HepG2 (cell line): ENCODE results near the gene CCDC73. TPM values are rescaled to one million over a fixed set of nuclear protein-coding genes. Genes with fewer than 3 reads are reported as not detected.
A peak's percentile ranks its signal among the peaks of the same experiment; 100 is the strongest.

Experiments
- CCAR2 ChIP-seq: fragments of 200-400 bp; formaldehyde crosslinking; optimal IDR thresholded peaks from 2 replicates; pipeline ENCODE3; 2018; ENCODE audit warnings: low read depth, mild to moderate bottlenecking, low read length, moderate library complexity
- DR1 ChIP-seq: sonication (generic); formaldehyde crosslinking; IDR thresholded peaks from 2 replicates; pipeline ENCODE4 v1.8.0; 2021; ENCODE audit warnings: mild to moderate bottlenecking, missing genetic modification reagents, inconsistent platforms
- DRAP1 ChIP-seq: IDR thresholded peaks from 2 replicates; pipeline ENCODE4 v1.6.1; 2016; ENCODE audit warnings: missing genetic modification reagents, missing compliant biosample characterization
- GATA4 ChIP-seq: sonication (generic); IDR thresholded peaks from 2 replicates; pipeline ENCODE4 v1.6.1; 2016; ENCODE audit warnings: antibody characterized with exemption, low read depth, borderline replicate concordance
- MAZ ChIP-seq, 2 experiments: sonication (generic) in 1 of 2; formaldehyde crosslinking in 1 of 2; IDR thresholded peaks; 2 replicates each; pipeline versions ENCODE4 v1.5.0 to v1.6.1; 2012 to 2020; ENCODE audit warnings: low read depth in 2 of 2, mild to moderate bottlenecking in 2 of 2, borderline replicate concordance in 1 of 2, improper control_type of control experiment in 1 of 2, low read length in 1 of 2, missing genetic modification reagents in 1 of 2, moderate library complexity in 1 of 2
- NR0B2 ChIP-seq: sonication (generic); formaldehyde crosslinking; IDR thresholded peaks from 2 replicates; pipeline ENCODE4 v1.4.0; 2020; ENCODE audit warnings: mild to moderate bottlenecking, missing genetic modification reagents
- RFX5 ChIP-seq: IDR thresholded peaks from 2 replicates; pipeline ENCODE4 v1.6.1; 2011; ENCODE audit warnings: low read depth, low read length, improper control_type of control experiment
- TBL1XR1 ChIP-seq: fragments of 150-350 bp; IDR thresholded peaks from 2 replicates; pipeline ENCODE4 v1.6.1; 2014; ENCODE audit warnings: borderline replicate concordance, low read length; ENCODE audit not compliant: partially characterized antibody
- WIZ ChIP-seq: sonication (generic); formaldehyde crosslinking; IDR thresholded peaks from 2 replicates; pipeline ENCODE4 v1.5.1; 2020; ENCODE audit warnings: mild to moderate bottlenecking, missing genetic modification reagents
- ZNF280D ChIP-seq: sonication (generic); formaldehyde crosslinking; IDR thresholded peaks from 2 replicates; pipeline ENCODE4 v1.5.1; 2020; ENCODE audit warnings: mild to moderate bottlenecking, missing genetic modification reagents
- ZNF30 ChIP-seq: sonication (generic); formaldehyde crosslinking; IDR thresholded peaks from 2 replicates; pipeline ENCODE4 v1.5.0; 2020; ENCODE audit warnings: mild to moderate bottlenecking, missing genetic modification reagents
- ZNF570 ChIP-seq: sonication (generic); formaldehyde crosslinking; IDR thresholded peaks from 2 replicates; pipeline ENCODE4 v1.4.0; 2020; ENCODE audit warnings: mild to moderate bottlenecking, missing genetic modification reagents, borderline replicate concordance
- ZNF609 ChIP-seq: sonication (generic); formaldehyde crosslinking; IDR thresholded peaks from 2 replicates; pipeline ENCODE4 v1.4.0; 2020; ENCODE audit warnings: mild to moderate bottlenecking, missing genetic modification reagents, borderline replicate concordance
- ZNF687 ChIP-seq: sonication (generic); formaldehyde crosslinking; IDR thresholded peaks from 2 replicates; pipeline ENCODE4 v1.5.1; 2020; ENCODE audit warnings: mild to moderate bottlenecking, missing genetic modification reagents, moderate library complexity
- polyA plus RNA-seq, 8 experiments: library from polyadenylated mRNA; depleted of rRNA in 3 of 8; stranded (reverse) in 7 of 8; unstranded in 1 of 8; fragments of >200 nt; fragmentation: Illumina TruSeq in 4 of 8; extraction: Trizol in 4 of 8; gene quantifications; 2 replicates each; pipeline versions ENCODE4 v1.2.1 to v1.2.3, GENCODE V29; 2011 to 2016; ENCODE audit warnings: low read depth in 4 of 8, missing spikeins in 1 of 8, mixed read lengths in 1 of 8; ENCODE audit not compliant: insufficient read depth in 1 of 8
- total RNA-seq, 5 experiments: library from RNA; depleted of rRNA; stranded (reverse); fragments of >200 nt; fragmentation: Illumina TruSeq; extraction: Trizol; gene quantifications; 2 replicates each; pipeline ENCODE4 v1.2.3, GENCODE V29; 2016; ENCODE audit warnings: low read depth in 1 of 5

The CCDC73 gene
- total and polyA plus RNA-seq, 2 of the 13 experiments (the other 11 are each of a cell fraction or from before 2014, with no cell fraction given), result 0.01 to 0.11 TPM

GRCh38 chr11:32583459-32584271, 210.8 kb downstream of the CCDC73 start, which contains the start of gene EIF3M (continued):
- TF ChIP-seq ZNF609 (peak; percentile 43; the same call in 1 of the 2 replicates), RFX5 (no peak), ZNF570 (CRISPR knock-in tag) (no peak), DRAP1 (CRISPR knock-in tag) (peak; percentile 76; the same call in 1 of the 2 replicates), MAZ (IDR thresholded peaks at IDR 0.05; ENCODE audit: borderline replicate concordance, low read depth, low read length) (peak; percentile 55), MAZ (CRISPR knock-in tag; IDR thresholded peaks at IDR 0.05; ENCODE audit: low read depth) (peak; percentile 97), ZNF30 (CRISPR knock-in tag) (no peak), TBL1XR1 (no peak), ZNF687 (CRISPR knock-in tag) (peak; percentile 96), CCAR2 (no peak), GATA4 (no peak), ZNF280D (CRISPR knock-in tag) (peak; percentile 72; the same call in 1 of the 2 replicates), NR0B2 (no peak), DR1 (CRISPR knock-in tag) (peak; percentile 83), WIZ (CRISPR knock-in tag) (peak; percentile 90)
